NCI-H1436 (cell line): Measurements from ENCODE around the gene WNT2B.
"Not testable (repeated sequence)": the region's sequence is repeated elsewhere in the genome, so short reads cannot be mapped to it uniquely, and the experiment has no call there.

Experiments used
- DNase-seq: peaks from one replicate; lab custom pipeline; 2025; lab: John Stamatoyannopoulos, UW

WNT2B gene

GRCh38 chr1:112508278-112509004, at the start of gene WNT2B:
Gene WNT2B, plus strand, starts transcription at chr1:112508965. Its CDS starts 298 bp downstream, at chr1:112509263.
- DNase-seq, result no peak

GRCh38 chr1:112460615-112461014, 48.1 kb upstream of the WNT2B start:
- no peak for DNase-seq

GRCh38 chr1:112461200-112461871, 47.4 kb upstream of the WNT2B start:
- DNase-seq, result no peak

- DNase-seq, result no peak
Measured at GRCh38 chr1:112462953-112463279, 45.8 kb upstream of the WNT2B start.

- no peak for DNase-seq
Measured at GRCh38 chr1:112464501-112464900, 44.3 kb upstream of the WNT2B start.

GRCh38 chr1:112465122-112465521, 43.6 kb upstream of the WNT2B start:
- no peak for DNase-seq

GRCh38 chr1:112466078-112466660, 42.6 kb upstream of the WNT2B start:
- peak; percentile 86 for DNase-seq

GRCh38 chr1:112470324-112470723, 38.4 kb upstream of the WNT2B start:
- DNase-seq, result not testable (repeated sequence)

- DNase-seq, result no peak
Measured at GRCh38 chr1:112470966-112471365, 37.8 kb upstream of the WNT2B start.

GRCh38 chr1:112472142-112472541, 36.6 kb upstream of the WNT2B start:
- DNase-seq, result no peak

- DNase-seq, result no peak
Measured at GRCh38 chr1:112477550-112477949, 31.2 kb upstream of the WNT2B start.

GRCh38 chr1:112478314-112478713, 30.5 kb upstream of the WNT2B start:
- no peak for DNase-seq

- DNase-seq, result not testable (repeated sequence)
Measured at GRCh38 chr1:112486063-112486462, 22.7 kb upstream of the WNT2B start.

GRCh38 chr1:112487686-112488085, 21.1 kb upstream of the WNT2B start:
- not testable (repeated sequence) for DNase-seq

- DNase-seq, result no peak
Measured at GRCh38 chr1:112488141-112488540, 20.6 kb upstream of the WNT2B start.

GRCh38 chr1:112492076-112492475, 16.7 kb upstream of the WNT2B start:
- no peak for DNase-seq

- no peak for DNase-seq
Measured at GRCh38 chr1:112493351-112493750, 15.4 kb upstream of the WNT2B start.

- DNase-seq, result no peak
Measured at GRCh38 chr1:112496290-112496689, 12.5 kb upstream of the WNT2B start.

GRCh38 chr1:112501810-112502641, 6.7 kb upstream of the WNT2B start:
- peak; percentile 12 for DNase-seq

GRCh38 chr1:112502826-112503225, 5.9 kb upstream of the WNT2B start:
- DNase-seq, result no peak

GRCh38 chr1:112504001-112504660, 4.6 kb upstream of the WNT2B start:
- DNase-seq, result no peak
